HepG2 (cell line): ENCODE data around the gene HELZ2. TPM values are rescaled to one million over a fixed set of nuclear protein-coding genes. Genes with fewer than 3 reads are reported as not detected.

Source experiments
- EED ChIP-seq: sonication (generic); formaldehyde crosslinking; IDR thresholded peaks from 2 replicates; pipeline ENCODE4 v1.5.0; 2020; ENCODE audit warnings: mild to moderate bottlenecking, missing genetic modification reagents
- ERF ChIP-seq: IDR thresholded peaks from 2 replicates; pipeline ENCODE4 v1.6.1; 2018; ENCODE audit warnings: missing biosample characterization, missing genetic modification reagents
- IKZF5 ChIP-seq: IDR thresholded peaks from 2 replicates; pipeline ENCODE4 v1.6.1; 2018; ENCODE audit warnings: missing genetic modification reagents, mild to moderate bottlenecking, missing compliant biosample characterization
- JUNB ChIP-seq: sonication (generic); formaldehyde crosslinking; IDR thresholded peaks from 2 replicates; pipeline ENCODE4 v1.8.0; 2022; ENCODE audit warnings: missing genetic modification reagents, mild to moderate bottlenecking, borderline replicate concordance
- KDM1A ChIP-seq: IDR thresholded peaks from 2 replicates; pipeline ENCODE4 v1.6.1; 2016; ENCODE audit warnings: missing compliant biosample characterization
- KDM2A ChIP-seq: sonication (generic); formaldehyde crosslinking; IDR thresholded peaks from 2 replicates; pipeline ENCODE4 v1.4.0; 2020; ENCODE audit warnings: low read depth, missing genetic modification reagents, borderline replicate concordance
- KLF15 ChIP-seq: sonication (generic); formaldehyde crosslinking; IDR thresholded peaks from 2 replicates; pipeline ENCODE4 v1.8.1; 2023; ENCODE audit warnings: borderline replicate concordance, mild to moderate bottlenecking, inconsistent platforms, missing genetic modification reagents, mixed read lengths
- MAFF ChIP-seq: IDR thresholded peaks from 2 replicates; pipeline ENCODE4 v1.6.1; 2011; ENCODE audit warnings: low read depth, low read length, improper control_type of control experiment
- SATB2 ChIP-seq: sonication (generic); formaldehyde crosslinking; IDR thresholded peaks from 2 replicates; pipeline ENCODE4 v1.5.0; 2020; ENCODE audit warnings: missing genetic modification reagents
- SIN3B ChIP-seq: fragments of 150-350 bp; IDR thresholded peaks from 2 replicates; pipeline ENCODE4 v1.6.1; 2014; ENCODE audit warnings: low read length
- STAG1 ChIP-seq: sonication (generic); formaldehyde crosslinking; IDR thresholded peaks from 2 replicates; pipeline ENCODE4 v1.4.0; 2020; ENCODE audit warnings: missing genetic modification reagents
- STAT5B ChIP-seq: sonication (generic); formaldehyde crosslinking; IDR thresholded peaks from 2 replicates; pipeline ENCODE4 v1.4.0; 2020; ENCODE audit warnings: missing genetic modification reagents
- TEF ChIP-seq: sonication (generic); formaldehyde crosslinking; IDR thresholded peaks from 2 replicates; pipeline ENCODE4 v1.5.0; 2020; ENCODE audit warnings: missing genetic modification reagents
- TIGD3 ChIP-seq: sonication (generic); formaldehyde crosslinking; IDR thresholded peaks from 2 replicates; pipeline ENCODE4 v1.5.1; 2020; ENCODE audit warnings: mild to moderate bottlenecking, missing genetic modification reagents, borderline replicate concordance
- TRIM22 ChIP-seq: fragments of 450-650 bp; IDR thresholded peaks from 2 replicates; pipeline ENCODE4 v1.6.1; 2017
- ZBTB38 ChIP-seq: sonication (generic); formaldehyde crosslinking; IDR thresholded peaks from 2 replicates; pipeline ENCODE4 v1.5.1; 2020; ENCODE audit warnings: mild to moderate bottlenecking, missing genetic modification reagents
- ZBTB49 ChIP-seq: sonication (generic); formaldehyde crosslinking; IDR thresholded peaks from 2 replicates; pipeline ENCODE4 v1.4.0; 2020; ENCODE audit warnings: missing genetic modification reagents, borderline replicate concordance
- ZFP1 ChIP-seq: IDR thresholded peaks from 2 replicates; pipeline ENCODE4 v1.6.1; 2016
- ZIK1 ChIP-seq: sonication (generic); formaldehyde crosslinking; IDR thresholded peaks from 2 replicates; pipeline ENCODE4 v1.5.0; 2020; ENCODE audit warnings: mild to moderate bottlenecking, low read depth, missing genetic modification reagents, borderline replicate concordance
- ZNF20 ChIP-seq: sonication (generic); formaldehyde crosslinking; IDR thresholded peaks from 2 replicates; pipeline ENCODE4 v1.4.0; 2020; ENCODE audit warnings: mild to moderate bottlenecking, moderate library complexity, missing genetic modification reagents
- ZNF292 ChIP-seq: sonication (generic); formaldehyde crosslinking; IDR thresholded peaks from 2 replicates; pipeline ENCODE4 v1.8.1; 2022; ENCODE audit warnings: mild to moderate bottlenecking, low read depth, missing genetic modification reagents, borderline replicate concordance
- polyA plus RNA-seq, 8 experiments: library from polyadenylated mRNA; depleted of rRNA in 3 of 8; stranded (reverse) in 7 of 8; unstranded in 1 of 8; fragments of >200 nt; fragmentation: Illumina TruSeq in 4 of 8; extraction: Trizol in 4 of 8; gene quantifications; 2 replicates each; pipeline versions ENCODE4 v1.2.1 to v1.2.3, GENCODE V29; 2011 to 2016; ENCODE audit warnings: low read depth in 4 of 8, missing spikeins in 1 of 8, mixed read lengths in 1 of 8; ENCODE audit not compliant: insufficient read depth in 1 of 8
- total RNA-seq, 5 experiments: library from RNA; depleted of rRNA; stranded (reverse); fragments of >200 nt; fragmentation: Illumina TruSeq; extraction: Trizol; gene quantifications; 2 replicates each; pipeline ENCODE4 v1.2.3, GENCODE V29; 2016; ENCODE audit warnings: low read depth in 1 of 5
- TF ChIP-seq, protein P1 (sequence below): sonication (generic); formaldehyde crosslinking; IDR thresholded peaks from 2 replicates; pipeline ENCODE4 v1.4.0; 2020; ENCODE audit warnings: missing genetic modification reagents

The HELZ2 gene
- total and polyA plus RNA-seq, 2 of the 13 experiments (the other 11 are each of a cell fraction or from before 2014, with no cell fraction given): 9.6 to 10.1 TPM

DNA sequence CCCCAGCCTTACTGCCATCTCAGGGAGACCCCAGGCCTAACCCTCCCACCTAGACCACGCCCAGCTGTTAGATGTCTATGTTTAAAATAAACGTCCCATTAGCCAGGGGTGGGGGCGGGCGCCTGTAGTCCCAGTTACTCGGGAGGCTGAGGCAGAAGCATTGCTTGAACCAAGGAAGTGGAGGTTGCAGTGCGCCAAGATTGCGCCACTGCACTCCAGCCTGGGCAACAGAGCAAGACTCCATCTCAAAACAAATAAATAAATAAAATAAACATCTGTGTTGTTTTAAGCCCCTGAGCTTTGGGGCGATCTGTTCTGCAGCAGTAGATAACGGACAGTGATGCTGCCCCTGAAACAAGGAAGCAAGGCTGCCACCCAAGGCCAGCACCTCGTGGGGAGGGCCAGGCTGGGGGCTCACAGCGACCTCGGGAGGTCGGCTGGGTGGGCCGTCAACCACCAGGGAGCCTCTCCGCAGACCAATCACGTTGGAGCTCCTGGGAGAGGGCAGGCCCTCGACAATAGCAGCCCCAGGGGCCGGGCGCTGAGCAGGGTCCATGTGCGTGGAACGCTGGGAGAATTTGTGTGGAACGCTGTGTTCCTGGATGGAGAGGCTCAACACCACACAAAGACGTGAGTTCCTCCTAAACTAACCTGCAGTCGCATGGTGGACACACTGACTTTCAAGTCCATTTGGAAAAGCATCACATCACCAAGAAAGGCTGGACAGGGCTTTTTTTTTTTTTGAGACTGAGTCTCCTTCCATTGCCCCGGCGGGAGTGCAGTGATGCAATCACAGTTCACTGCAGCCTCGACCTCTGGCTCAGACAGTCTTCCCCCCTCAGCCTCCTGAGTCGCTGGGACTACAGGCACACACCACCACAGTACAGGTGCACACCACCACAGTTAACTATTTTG, 1.0 kb upstream of the HELZ2 start (continued):
- TF ChIP-seq SIN3B (no peak), SATB2 (CRISPR knock-in tag) (no peak; the same call in 1 of the 2 replicates), STAT5B (CRISPR knock-in tag) (0 out of 2 replicates have a peak, but pooled peaks have one; percentile 11), TRIM22 (no peak), ZBTB38 (CRISPR knock-in tag) (0 out of 2 replicates have a peak, but pooled peaks have one; percentile 20), STAG1 (CRISPR knock-in tag) (no peak), MAFF (no peak), ZNF292 (CRISPR knock-in tag) (no peak), IKZF5 (CRISPR knock-in tag) (no peak), KDM1A (CRISPR knock-in tag) (peak; percentile 26; the same call in 1 of the 2 replicates), JUNB (CRISPR knock-in tag) (no peak), ZIK1 (CRISPR knock-in tag) (no peak), TEF (no peak), ZNF20 (no peak), KLF15 (CRISPR knock-in tag) (no peak), TIGD3 (CRISPR knock-in tag) (no peak), ZBTB49 (no peak), ZFP1 (CRISPR knock-in tag) (no peak), ERF (peak; percentile 39; the same call in 1 of the 2 replicates), KDM2A (CRISPR knock-in tag) (peak; percentile 48; the same call in 1 of the 2 replicates), EED (CRISPR knock-in tag) (0 out of 2 replicates have a peak, but pooled peaks have one; percentile 24)
- TF ChIP-seq, protein P1, sequence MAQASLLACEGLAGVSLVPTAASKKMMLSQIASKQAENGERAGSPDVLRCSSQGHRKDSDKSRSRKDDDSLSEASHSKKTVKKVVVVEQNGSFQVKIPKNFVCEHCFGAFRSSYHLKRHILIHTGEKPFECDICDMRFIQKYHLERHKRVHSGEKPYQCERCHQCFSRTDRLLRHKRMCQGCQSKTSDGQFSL (CRISPR knock-in tag): no peak
